HCT116 (cell line): ENCODE data around the gene HNRNPD.
"Not testable (repeated sequence)": the region's sequence is repeated elsewhere in the genome, so short reads cannot be mapped to it uniquely, and the experiment has no call there.

Source experiments
- EGR1 ChIP-seq: IDR thresholded peaks from 2 replicates; pipeline ENCODE4 v1.6.1; 2012; ENCODE audit warnings: low read depth
- POLR2AphosphoS5 ChIP-seq: IDR thresholded peaks from 2 replicates; pipeline ENCODE4 v1.6.1; 2011; ENCODE audit warnings: mild to moderate bottlenecking, low read depth, low read length, moderate library complexity

DNA sequence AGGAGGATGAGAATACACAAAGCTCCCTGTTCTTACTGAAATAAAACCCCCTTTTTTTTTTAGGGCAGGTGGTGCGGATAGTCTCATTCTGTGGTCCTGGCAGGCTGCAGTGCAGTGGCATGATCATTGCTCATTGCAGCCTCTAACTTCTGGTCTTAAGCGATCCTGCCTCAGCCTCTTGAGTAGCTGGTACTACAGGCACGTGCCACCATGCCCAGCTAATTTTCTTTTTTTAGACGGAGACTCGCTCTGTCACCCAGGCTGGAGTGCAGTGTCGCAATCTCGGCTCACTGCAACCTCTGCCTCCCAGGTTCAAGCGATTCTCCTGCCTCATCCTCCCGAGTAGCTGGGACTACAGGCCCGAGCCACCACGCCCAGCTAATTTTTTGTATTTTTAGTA is 41.3 kb upstream of the HNRNPD start:
- not testable (repeated sequence) for TF ChIP-seq EGR1, POLR2AphosphoS5
